OCI-LY3 (cell line): ENCODE data around the gene BAIAP2L2.

ENCODE experiments used
- CTCF ChIP-seq: fragments of 200-600, 300-600 bp; sonication (generic); IDR thresholded peaks from 2 replicates; pipeline ENCODE4 v1.5.1; 2014; ENCODE audit warnings: antibody characterized with exemption, low read length, low read depth
- EZH2phosphoT487 ChIP-seq: fragments of 200-600 bp; shearing (Covaris generic); IDR thresholded peaks from 2 replicates; pipeline ENCODE4 v1.6.1; 2018; ENCODE audit warnings: antibody characterized with exemption, mixed run types, low read depth

DNA sequence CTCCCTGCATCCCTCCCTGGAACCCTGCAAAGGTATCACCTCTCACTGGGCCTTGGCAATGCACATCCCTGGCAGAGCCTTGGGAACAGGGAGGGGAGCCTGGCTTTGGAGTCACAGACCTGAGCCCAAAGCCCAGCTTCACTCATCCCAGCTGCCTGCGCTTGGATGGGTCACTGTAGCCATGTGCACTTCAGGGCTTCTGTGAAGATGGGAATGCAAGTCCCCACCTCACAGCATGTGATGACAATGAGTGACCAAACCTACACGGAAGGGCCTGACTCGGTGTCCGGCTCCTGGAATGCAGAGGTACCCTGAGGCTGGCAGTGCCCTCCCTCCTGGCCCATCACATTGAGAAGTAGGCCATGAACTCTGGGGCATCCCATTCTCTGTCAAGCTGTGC, 22.8 kb upstream of the BAIAP2L2 start:
- no peak for TF ChIP-seq CTCF
- no peak for TF ChIP-seq EZH2phosphoT487
